Activated CD4-positive, alpha-beta T cell treated with anti-CD3 and anti-CD28 coated beads for 24 hours (primary cell): ENCODE measurements around the gene ERCC3.

Experiments
- DNase-seq, 2 donors: peaks; one replicate each; pipeline ENCODE4 v3.0.0-alpha.2; 2020; ENCODE audit warnings: low read depth in 2 of 2

The ERCC3 gene

DNA sequence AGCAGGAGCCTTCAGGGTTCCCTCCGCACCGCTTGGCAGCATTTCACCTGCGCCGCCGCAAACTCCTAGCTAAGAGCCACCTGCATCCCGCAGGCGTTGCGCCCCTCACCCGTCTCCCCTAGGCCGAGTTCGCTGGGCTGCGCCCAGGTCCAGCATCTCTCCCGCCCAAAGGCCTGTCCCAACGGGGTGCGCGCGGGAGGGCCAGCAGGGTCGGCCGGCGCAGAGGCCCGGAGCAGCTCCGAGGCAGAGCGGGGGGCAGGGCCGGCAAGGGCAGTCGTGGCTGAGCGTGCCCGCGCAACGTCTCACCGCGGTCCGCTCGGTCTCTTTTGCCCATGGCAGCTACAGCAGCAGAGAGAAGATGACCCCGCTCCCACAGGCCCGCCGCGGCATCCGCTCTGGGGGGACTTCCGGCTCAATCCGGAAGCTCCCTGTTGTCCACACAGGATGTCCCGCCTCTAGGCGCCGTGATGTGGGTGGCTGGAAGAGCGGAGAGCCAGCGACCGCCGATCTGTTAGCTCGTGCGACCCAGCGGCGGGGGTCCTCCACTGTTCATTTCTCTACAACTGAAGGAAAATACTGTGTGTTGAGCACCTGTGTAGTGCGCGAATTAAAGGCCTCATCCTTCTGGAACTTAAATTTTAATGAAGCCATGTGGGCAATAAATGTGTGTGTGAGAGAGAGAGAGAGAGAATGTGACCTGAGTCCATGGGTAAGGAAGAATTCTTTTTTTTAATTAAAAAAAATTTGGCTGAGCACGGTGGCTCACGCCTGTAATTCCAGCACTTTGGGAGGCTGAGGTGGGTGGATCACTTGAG is at the start of gene ERCC3:
TSS of gene ERCC3 (minus strand) at position 397 of the 815 bp plus-strand sequence. CDS start at position 334, 63 bp downstream.
- DNase-seq, result peak; percentile 56 to 74

DNA sequence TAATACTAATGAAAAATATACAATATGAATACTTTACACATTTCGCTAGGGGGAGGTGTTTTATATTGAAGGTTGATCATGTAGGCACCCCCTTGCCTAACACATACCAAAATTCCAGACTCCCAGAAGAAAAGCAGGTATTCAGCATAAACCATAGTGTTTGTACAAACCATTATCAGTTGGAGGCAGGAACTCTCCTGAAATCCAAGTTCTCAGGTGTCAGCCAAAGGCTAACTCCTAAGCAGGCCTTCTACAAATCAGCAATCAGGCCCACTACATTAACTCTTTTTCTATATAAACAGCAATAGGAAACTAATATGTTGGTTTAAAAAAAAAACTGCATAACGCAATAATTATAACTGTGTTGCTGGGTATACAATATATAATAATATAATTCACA is 49.3 kb upstream of the ERCC3 start:
- DNase-seq, result no peak

DNA sequence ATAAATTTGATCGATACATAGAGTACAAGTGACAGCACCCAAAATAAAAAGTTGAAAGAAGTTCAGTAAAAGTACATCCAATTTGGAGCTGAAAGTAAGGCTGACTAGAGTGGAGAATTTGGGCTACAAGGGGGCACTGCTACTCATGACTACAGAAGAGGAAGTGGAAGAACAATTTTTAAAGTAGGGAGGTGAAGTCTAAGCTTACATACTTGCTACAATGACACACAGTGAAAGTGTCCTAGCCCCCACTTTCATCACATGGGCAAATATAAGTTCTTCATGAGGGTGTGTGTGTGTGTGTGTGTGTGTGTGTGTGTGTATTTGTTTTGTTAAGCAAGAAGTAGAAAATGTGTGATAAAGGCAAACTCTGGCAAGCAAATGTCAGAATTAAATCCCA is 48.2 kb upstream of the ERCC3 start:
- DNase-seq, result no peak

DNA sequence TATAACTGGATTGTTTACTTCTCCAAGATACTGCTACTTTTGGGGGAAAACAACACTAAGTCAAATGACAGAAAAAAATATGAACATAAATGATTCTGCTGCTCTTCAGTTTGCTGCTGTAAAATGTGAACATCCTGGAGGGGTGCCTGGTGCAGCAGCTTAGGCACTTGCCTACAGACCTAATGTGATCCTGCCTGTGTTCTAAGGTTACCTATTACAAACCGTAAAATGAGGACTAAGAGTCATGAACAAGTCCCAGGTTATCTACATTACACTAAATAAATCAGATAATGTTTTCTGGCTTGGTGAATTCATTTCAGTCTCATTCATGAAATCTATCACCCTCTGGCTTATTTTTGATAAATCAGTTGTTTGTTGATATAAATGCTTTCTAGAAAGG is 38.4 kb upstream of the ERCC3 start:
- DNase-seq, result no peak

DNA sequence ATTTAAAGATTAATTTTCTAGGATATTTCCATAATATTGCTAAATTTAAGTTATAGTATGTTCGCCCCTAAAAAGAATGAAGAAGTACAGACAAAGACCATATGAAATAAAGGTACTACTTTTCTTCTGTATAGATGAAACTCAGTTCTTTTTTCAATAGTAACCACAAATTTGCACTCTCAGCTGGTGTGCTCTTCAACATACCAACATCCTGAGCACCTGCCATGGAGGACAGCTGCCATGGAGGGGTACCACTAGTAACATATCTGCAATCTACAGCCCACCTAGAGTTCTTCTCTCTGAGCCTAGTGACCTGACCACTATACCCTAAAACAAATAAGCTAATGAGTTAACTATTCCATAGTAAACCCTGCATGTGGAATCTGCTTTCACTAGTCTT is 36.8 kb upstream of the ERCC3 start:
- no peak for DNase-seq

DNA sequence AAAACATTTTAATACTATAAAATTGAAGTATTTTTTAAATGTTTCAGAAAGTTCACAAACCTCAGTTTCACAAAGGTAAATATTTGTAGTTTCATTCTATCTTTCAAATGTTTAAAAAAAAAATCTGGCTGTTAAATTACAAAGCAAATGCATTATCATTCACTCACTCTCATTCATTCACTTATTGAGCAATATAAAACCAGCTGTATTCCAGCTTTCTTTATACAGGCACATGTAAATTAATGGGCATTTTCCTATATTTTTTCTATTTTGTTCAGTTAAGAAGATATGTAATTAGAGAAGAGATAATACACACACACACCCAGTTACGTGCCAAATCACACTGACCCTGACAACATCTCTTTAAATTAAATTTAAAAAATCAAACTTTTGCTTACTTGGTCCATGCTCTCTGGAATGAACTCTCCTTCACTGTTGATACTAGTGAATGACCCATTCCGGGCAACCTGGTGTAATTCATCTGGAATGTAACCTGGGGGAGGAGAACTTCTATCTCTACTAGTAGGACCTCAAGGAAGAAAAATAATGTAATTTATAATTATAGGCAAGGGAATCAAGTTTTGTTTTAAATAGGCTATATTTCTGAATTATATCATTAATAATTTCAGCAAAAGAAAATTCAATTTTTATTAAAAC is 32.5 kb upstream of the ERCC3 start:
- DNase-seq, result no peak

DNA sequence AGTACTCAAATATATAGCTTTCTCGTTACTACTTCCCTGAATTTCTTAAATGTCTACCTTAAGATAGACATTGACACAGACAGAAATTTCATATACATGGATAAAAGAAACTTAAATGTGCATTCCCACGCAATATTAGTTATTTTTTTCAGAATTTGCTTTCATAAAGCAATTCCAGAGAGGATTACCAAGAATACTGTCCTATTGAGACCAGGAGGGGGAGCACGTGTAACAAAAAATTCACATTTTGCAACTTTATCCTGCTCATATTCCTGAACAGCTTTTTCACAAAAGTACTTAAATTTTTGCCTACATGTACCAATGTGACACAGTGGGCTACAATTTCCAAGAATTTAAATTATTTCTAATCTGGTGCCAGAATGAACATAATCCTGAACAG is 30.7 kb upstream of the ERCC3 start:
- DNase-seq, result no peak

DNA sequence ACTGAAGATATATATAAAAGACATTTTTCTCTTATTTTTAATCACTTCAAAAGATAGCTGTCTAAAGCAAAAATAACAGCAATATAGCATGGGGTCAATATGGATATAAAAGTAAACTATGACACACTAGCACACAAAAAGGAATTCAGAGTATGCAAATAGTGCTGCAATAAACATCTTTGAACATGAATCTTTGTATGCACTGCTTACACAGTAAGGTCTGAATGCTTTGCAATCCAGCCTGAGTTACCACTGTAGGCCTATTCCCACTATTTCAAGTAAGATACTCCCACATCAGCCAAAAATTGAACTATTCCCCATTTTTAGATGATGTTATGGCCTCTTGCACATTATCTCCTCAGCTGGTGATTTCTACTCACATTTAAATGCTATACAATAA is 27.4 kb upstream of the ERCC3 start:
- no peak for DNase-seq

DNA sequence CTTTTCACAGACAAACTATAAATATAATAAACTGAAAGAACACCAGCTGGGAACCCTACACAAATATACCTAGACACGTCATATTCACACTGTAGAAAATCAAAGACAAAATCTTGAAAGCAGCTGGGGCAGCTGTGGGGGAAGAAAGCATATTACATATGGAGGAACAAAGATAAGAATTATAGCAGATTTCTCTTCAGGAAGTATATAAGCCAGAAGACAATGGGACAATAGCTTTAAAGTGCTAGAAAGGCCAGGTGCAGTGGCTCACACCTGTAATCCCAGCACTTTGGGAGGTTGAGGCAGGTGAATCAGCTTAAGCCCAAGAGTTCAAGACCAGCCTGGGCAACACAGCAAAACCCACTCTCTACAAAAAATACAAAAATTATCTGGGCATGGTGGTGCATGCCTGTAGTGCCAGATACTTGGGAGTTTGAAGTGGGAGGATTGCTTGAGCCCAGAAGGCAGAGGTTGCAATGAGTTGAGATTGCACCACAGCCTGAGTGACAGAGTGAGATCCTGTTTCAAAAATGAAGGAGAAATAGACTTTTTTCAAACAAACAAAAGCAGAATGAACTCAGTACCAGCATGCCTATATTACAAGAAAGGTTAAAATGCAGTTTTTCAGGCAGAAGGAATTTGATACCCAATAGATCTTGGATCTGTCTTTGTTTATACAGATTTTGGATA is 26.8 kb upstream of the ERCC3 start:
- no peak for DNase-seq

DNA sequence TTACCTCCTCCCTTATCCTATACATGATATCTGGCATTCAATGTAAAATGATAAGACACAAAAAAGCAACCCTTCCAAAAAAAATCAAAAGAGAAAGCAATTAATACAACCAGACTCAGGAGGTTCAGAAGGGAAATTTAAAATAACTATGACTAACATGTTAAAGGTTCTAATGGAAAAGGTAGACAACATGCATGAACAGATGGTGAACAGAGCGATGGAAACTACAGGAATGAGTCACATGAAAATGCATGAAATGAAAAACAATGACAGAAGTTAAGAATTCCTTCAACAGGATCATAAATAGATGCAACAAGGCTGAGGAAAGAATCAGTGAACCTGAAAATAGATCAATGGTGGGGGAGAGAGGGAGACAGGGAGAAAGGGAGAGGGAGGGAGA is 26.1 kb upstream of the ERCC3 start:
- no peak for DNase-seq

DNA sequence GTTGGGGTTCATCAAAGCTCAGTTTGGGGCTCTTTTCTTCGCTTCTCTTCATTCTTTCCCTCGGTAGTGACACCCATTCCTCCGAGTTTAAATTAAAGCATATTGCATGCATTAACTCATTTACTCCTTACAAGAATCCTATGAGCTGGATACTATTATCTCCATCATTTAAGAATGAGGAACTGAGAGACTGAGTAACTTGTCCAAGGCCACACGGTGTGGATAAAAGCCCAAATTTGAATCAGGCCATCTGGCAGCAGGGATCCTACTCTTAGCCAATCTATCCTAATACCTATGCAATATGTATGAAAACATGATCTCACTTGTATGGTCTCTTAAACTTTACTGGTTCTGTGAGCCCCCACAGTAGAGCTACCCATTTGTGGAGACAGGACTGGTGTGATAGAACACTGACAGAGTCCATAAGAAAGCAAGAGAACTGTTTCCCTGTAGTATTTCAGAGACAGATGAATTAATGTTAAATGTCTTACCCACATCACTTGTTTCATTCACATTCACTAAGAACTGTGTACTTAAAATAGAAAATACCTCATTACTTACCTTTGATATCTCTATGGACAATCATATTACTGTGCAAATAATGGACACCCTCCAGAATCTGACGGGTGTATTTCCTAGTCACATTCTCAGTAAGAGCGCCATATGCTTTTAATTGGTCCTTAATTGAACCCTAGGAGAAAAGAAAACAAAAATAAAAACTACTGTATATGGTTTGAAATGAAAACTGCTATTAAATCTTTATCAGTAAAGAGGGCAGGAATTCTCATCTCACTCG is 20.4 kb upstream of the ERCC3 start:
- DNase-seq, result no peak

DNA sequence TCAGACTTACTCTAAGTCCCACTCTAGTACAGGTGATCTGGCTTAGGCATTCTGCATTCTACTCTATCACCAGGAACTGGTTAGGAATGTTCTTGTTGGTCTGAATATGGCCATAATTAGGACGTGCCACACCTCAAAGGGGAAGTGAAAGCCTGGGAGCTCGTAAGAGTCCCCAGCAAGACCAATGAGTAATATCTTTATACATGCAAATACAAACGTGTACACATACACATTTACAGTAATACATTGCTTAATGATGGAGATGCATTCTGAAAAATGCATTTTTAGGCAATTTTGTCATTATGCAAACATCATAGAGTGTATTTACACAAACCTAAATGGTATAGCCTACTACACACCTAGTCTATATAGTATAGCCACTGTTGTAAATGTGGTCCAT is 19.5 kb upstream of the ERCC3 start:
- DNase-seq, result no peak

DNA sequence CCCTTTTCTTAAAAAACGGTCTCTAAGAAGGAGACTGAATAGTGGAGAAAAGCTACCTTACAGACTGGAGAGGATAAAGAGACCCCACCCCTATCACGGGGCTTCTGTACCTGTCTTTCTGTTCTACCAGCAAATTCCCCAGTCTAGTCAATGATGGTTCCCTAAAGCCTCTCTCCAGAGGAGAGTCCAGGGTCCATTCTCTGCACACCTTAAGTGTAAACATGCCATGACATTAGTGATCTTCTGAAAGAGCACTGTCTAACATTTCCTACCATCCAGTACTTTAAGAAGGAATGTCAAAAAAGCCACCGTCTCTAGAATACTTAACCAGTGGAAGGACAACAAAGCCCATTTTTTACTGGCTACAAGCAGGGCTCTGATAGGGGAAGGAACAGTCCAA is 17.0 kb upstream of the ERCC3 start:
- no peak for DNase-seq

DNA sequence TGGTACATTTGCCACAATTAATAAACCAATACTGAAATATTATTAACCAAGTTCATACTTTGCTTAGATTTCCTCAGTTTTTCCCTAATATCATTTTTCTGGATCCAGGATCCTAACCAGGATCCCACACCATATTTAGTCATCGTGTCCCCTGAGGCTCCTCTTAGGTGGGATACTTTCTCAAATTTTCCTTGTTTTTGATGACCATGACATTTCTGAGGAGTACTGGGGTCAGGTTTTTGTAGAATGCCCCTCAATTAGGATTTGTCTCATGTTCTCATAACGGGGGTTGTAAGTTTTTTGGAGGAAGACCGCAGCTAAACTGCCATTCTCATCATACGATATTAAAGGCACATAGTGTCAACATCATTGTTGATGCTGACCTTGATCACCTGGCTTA is 15.5 kb upstream of the ERCC3 start:
- DNase-seq, result no peak

DNA sequence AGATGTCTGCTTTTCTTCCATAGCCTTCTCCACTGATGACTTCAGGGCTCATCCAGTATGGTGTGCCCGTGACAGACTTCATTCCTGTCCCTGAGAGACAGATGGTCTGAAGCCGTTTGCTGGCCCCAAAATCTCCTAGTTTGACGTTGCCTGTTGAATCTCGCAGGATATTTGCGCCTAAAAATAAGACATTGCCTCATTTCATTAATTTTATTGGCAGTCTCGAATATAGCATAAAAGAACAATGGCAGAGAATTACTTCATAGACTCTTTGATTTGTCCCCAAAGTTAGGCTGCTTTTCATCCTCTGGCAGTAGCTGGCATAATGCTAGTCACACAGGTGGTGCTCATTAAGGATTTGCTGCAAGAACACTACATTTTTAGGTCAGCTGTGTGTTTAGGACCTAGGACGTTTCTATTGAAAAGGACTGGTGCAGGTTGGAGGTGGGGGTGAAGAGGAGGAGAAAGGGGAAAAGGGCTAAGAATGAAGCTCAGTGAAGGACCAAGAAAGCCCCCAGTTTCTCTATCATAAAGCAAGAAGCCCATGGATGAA is 14.7 kb upstream of the ERCC3 start:
- DNase-seq, result no peak

DNA sequence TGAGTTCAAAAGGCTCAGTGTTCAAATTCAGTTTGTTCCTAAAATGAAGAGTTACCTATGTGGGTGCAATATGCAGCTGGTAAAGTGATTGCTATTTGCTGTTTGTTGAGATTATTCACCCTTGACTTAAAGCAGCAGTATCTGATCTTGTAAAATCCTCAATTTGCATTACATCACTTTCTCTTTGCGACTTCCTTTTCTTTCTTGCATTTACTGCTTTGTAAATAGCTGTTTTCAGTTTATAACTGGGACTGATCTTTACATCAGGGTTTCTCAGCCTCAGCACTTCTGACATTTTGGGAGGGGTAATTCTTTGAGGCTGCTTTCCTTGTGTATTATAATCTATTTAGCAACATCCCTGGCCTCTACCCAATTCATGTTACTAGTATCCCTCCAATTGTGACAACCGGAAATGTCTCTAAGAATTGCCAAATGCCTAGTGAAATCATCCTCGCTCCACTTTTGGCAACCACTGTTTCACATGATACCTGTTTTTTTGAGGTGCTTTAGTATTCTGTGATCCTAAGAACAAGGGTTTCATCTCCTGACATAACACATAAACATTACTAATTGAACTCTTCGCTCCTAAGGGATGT is 12.1 kb upstream of the ERCC3 start:
- DNase-seq, result no peak

DNA sequence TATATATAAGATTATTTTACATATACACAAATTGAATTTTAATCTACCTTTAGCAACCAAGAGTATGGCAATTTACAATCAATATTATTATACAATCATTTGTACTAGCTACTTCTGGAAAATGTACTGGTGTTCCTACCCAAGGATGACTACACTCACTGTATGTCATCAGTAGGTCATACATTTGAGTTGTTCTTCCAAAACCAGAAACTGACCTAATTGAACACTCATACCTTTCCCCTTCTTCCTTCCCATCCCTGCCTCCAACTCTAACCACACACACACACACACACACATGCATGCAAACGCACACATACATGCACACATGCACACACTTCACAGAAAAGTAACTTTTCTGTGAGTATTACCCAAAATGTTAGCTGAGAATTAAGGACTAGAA is 8.2 kb upstream of the ERCC3 start:
- DNase-seq, result no peak

DNA sequence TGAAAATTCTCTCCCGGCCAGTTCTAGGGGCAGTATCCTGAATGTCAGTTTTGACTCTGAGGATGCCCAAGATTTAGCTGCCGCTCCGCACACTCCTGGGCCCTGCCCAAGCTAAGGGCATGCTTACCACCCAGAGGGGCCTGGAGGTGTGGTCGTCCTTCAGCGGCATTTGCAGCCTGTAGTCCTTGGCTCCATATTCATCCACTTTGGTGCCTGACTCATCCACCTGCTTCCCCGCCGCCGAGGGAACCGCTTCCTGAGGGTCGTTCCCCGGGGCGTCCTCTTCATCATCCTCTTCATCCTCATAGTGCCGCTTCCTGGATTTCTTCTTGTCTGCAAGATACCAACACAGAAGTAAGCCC is 577 bp downstream of the ERCC3 start:
- DNase-seq, result no peak

DNA sequence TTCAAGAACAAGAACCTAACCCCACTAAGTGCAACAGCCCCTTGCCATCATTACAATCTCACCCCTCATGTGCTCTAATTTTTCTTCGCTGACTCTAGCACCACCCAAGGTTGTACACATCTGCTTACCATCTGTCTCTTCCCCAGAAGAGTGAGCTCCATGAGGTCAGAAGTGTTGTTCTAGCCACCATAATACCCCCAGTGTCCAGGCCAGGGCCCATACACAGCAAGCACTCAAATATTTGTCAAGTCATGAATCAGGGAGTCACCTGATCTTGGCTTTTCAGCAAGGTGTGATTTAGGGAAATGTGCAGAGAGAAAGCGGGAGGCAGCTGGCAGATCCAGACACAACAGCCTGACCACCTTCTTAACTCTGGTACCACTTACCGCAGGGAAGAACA is 5.7 kb downstream of the ERCC3 start:
- DNase-seq, result no peak

DNA sequence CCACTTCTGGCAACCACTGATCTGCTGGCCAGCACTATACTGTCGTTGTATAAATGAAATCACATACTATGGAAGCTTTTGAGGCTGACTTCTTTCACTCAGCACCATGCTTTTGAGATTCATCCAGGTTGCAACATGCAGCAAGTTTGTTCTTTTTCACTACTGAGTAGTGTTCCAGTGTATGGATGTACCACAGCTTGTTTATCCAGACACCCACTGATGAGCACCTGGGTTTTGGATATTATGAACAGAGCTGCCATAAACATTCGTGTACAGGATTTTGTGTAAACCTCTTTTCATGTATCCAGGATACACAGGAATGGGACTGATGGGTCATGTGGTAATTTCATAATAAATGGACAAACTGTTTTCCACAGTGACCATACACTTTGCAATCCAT is 10.7 kb downstream of the ERCC3 start:
- DNase-seq, result no peak

DNA sequence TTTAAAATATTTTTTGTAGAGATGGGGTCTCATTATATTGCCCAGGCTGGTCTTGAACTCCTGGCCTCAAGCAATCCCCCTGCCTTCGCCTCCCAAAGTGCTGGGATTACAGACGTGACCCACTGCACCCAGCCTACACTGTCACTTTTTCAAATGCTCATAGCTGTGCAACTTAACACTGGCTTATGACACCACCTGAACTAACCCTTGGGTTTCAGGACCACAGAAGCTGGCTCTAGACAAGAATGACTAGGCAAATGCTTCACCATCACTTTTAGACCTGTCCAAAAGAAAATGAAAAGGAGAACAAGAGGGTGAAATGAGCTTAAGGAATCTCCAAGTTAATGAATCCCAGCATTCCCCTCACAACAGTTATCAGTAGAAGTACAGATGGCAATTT is 13.3 kb downstream of the ERCC3 start:
- DNase-seq, result no peak

DNA sequence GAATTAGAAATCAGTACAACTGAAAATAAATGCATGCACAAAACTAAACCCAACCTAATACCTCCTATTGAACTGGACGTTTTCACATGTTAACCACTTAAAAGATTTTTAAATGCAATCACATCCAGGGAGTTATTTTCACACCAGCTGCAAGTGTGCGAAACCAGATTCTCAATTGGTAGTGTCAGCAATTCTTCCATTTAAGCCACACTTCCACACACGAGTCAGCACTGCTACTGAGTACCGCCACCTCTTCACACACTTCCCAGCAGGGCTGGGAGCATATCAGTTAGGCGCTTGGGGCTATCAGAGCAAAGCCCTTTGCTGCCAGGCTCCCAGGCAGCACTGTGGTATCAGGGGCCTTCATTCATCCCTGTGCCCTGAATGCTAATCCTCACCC is 14.2 kb downstream of the ERCC3 start:
- DNase-seq, result no peak
